Small intestine (tissue), 7 donors: ENCODE data around the gene C12orf50. TPM values are rescaled to one million over a fixed set of nuclear protein-coding genes. Genes with fewer than 3 reads are reported as not detected.
"Not testable (repeated sequence)": the region's sequence is repeated elsewhere in the genome, so short reads cannot be mapped to it uniquely, and the experiment has no call there.

ENCODE experiments used
- DNase-seq, 2 donors: peaks; one replicate each; pipeline versions ENCODE4 v3.0.0 to v3.0.0-alpha.2; 2013
- FAIRE-seq: peaks from 2 replicates; lab custom pipeline; 2012; peaks lifted over from hg19 to GRCh38; lab: Jason Lieb, UNC
- H3K27ac ChIP-seq, 3 donors: one replicate each; pipeline ENCODE4 v1.5.1; 2013; ENCODE audit warnings: low read length in 2 of 3, mild to moderate bottlenecking in 2 of 3, control low read depth in 1 of 3, inconsistent platforms in 1 of 3, low read depth in 1 of 3, moderate library complexity in 1 of 3
- H3K27me3 ChIP-seq, 3 donors: one replicate each; pipeline ENCODE4 v1.6.1; 2013; ENCODE audit warnings: low read length in 3 of 3, inconsistent platforms in 1 of 3; ENCODE audit not compliant: control insufficient read depth in 3 of 3, insufficient read depth in 3 of 3
- H3K36me3 ChIP-seq, 3 donors: one replicate each; pipeline ENCODE4 v1.6.1; 2013; ENCODE audit warnings: low read length in 3 of 3, inconsistent platforms in 1 of 3, low read depth in 1 of 3, mild to moderate bottlenecking in 1 of 3, moderate library complexity in 1 of 3; ENCODE audit not compliant: control insufficient read depth in 3 of 3, insufficient read depth in 2 of 3
- H3K4me1 ChIP-seq, 3 donors: one replicate each; pipeline ENCODE4 v1.6.1; 2013; ENCODE audit warnings: low read length in 2 of 3, inconsistent platforms in 1 of 3, low read depth in 1 of 3, mild to moderate bottlenecking in 1 of 3, moderate library complexity in 1 of 3; ENCODE audit not compliant: control insufficient read depth in 3 of 3, insufficient read depth in 2 of 3
- H3K4me3 ChIP-seq, 3 donors: one replicate each; pipeline ENCODE4 v1.5.1; 2013; ENCODE audit warnings: low read length in 3 of 3, control low read depth in 1 of 3, inconsistent platforms in 1 of 3, low read depth in 1 of 3, mild to moderate bottlenecking in 1 of 3, moderate library complexity in 1 of 3
- H3K9me3 ChIP-seq, 2 donors: one replicate each; pipeline ENCODE4 v1.6.1; 2013; ENCODE audit warnings: low read depth in 1 of 2, low read length in 1 of 2; ENCODE audit not compliant: control insufficient read depth in 2 of 2, insufficient read depth in 1 of 2
- WGBS, 3 donors: extraction: QIAGEN DNeasy Blood & Tissue Kit; methylation state at CpG; one replicate each; pipeline ENCODE4 v1.1.7; 2013; 5-methylcytosine and 5-hydroxymethylcytosine counted together
- polyA plus RNA-seq, 4 donors: library from polyadenylated mRNA; stranded (reverse) in 3 of 4; unstranded in 1 of 4; fragments of 200-250 nt in 3 of 4; fragments of 120-200 nt in 1 of 4; gene quantifications; one replicate each; pipeline versions ENCODE4 v1.2.1 to v1.2.3, GENCODE V29; 2013
- donor health status: healthy with polysubstance abuse.
- donor health status: control.
- donor health status: control.
- donor health status: Bipolar disorder and iron deficiency.
- donor health status: healthy.

The C12orf50 gene
- polyA plus RNA-seq, 4 donors, result 0.04 TPM; not detected in 3

DNA sequence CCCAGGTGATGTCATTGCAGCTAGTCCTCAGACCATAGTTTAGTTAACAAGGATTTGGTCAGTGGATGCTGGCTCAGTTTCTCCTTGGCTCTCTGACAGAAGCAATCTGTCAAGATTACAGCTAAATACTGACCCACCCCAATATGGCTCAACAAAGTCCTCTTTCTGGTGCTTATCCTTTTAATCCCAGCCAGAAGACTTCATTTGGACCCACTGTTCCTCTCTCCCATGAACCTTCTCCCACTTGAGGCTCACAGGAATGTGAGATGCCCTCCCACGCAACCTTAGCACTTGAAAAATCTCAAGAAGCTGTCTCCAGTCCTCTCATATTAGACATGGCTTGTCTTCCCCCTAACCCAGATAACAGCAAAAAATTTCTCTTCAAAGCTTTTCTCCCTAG lies 47.7 kb downstream of the C12orf50 start:
- H3K4me3 ChIP-seq, result no peak overlapping the region
- H3K9me3 ChIP-seq, result no peaks in the 10 kb centered on the region
- no peaks in the 10 kb centered on the region for H3K27me3 ChIP-seq
- WGBS, 3 donors, result 74 to 89% (median 86%) methylated on average over 1 of the region's 1 CpG
- no peaks in the 10 kb centered on the region for H3K4me1 ChIP-seq
- DNase-seq (no peak), FAIRE-seq (no peak)
- H3K27ac ChIP-seq, result no peak overlapping the region
- no peaks in the 10 kb centered on the region for H3K36me3 ChIP-seq

- no peaks in the 10 kb centered on the region for H3K36me3 ChIP-seq
- H3K9me3 ChIP-seq, result peaks cover 0 to 6% of the 10 kb centered on the region in 2 donors
- DNase-seq, result no peak
- FAIRE-seq, result no peak
- no peak overlapping the region for H3K4me3 ChIP-seq
- no peak overlapping the region for H3K27ac ChIP-seq
- 79 to 81% (median 80%) methylated on average over 3 of the region's 3 CpGs for WGBS, 3 donors
- no peaks in the 10 kb centered on the region for H3K27me3 ChIP-seq
- no peaks in the 10 kb centered on the region for H3K4me1 ChIP-seq
These were observed 53.3 kb downstream of the C12orf50 start for GRCh38 chr12:87975879-87976278.

DNA sequence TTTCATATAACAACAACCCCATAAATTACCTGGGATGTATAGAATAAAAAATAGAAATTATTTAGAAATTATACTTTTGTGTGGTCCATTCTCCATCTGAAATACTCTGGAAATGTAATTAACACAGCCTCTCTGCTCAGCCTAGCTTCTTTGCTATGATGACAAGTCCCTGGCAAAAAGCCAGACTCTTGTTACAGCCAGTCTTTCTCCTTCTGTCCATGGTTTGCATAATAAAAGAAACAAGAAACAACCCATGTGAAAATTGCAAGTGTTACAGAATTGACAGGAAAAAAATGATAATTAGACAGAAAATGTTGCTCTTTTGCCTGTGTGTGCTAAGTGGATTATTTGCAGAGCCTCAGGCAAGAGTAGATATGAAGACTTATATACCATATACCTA lies 61.3 kb downstream of the C12orf50 start:
- no peak overlapping the region for H3K27ac ChIP-seq
- H3K27me3 ChIP-seq, result no peaks in the 10 kb centered on the region
- FAIRE-seq, result no peak
- no peak for DNase-seq
- no peaks in the 10 kb centered on the region for H3K4me1 ChIP-seq
- no peaks in the 10 kb centered on the region for H3K36me3 ChIP-seq
- H3K4me3 ChIP-seq, result no peak overlapping the region
- no peaks in the 10 kb centered on the region for H3K9me3 ChIP-seq

- Histone ChIP-seq H3K9me3 (no peaks in the 10 kb centered on the region), H3K27ac (no peak overlapping the region), H3K4me3 (no peak overlapping the region), H3K27me3 (no peaks in the 10 kb centered on the region), H3K36me3 (no peaks in the 10 kb centered on the region), H3K4me1 (no peaks in the 10 kb centered on the region)
- no peak for FAIRE-seq
- WGBS, 3 donors, result 61 to 68% (median 63%) methylated on average over 2 of the region's 2 CpGs
- DNase-seq, result no peak
These were observed 68.6 kb downstream of the C12orf50 start for GRCh38 chr12:87960566-87960965.

GRCh38 chr12:87954028-87954427 lies 75.2 kb downstream of the C12orf50 start:
- H3K9me3 ChIP-seq, H3K4me1 ChIP-seq, H3K36me3 ChIP-seq, DNase-seq, H3K4me3 ChIP-seq, H3K27me3 ChIP-seq, H3K27ac ChIP-seq, FAIRE-seq: not testable (repeated sequence)
- WGBS, 3 donors, result 92 to 96% (median 92%) methylated on average over 7 of the region's 7 CpGs

- H3K4me3 ChIP-seq, result no peak overlapping the region
- no peaks in the 10 kb centered on the region for H3K36me3 ChIP-seq
- no peaks in the 10 kb centered on the region for H3K27me3 ChIP-seq
- DNase-seq, result peak in 1 of 2 donors; percentile 12
- no peaks in the 10 kb centered on the region for H3K4me1 ChIP-seq
- no peak overlapping the region for H3K27ac ChIP-seq
- WGBS, 3 donors, result 1 to 4% (median 1%) methylated on average over 3 of the region's 3 CpGs
- no peaks in the 10 kb centered on the region for H3K9me3 ChIP-seq
- FAIRE-seq, result no peak
These were observed 75.8 kb downstream of the C12orf50 start for GRCh38 chr12:87953256-87953860.

DNA sequence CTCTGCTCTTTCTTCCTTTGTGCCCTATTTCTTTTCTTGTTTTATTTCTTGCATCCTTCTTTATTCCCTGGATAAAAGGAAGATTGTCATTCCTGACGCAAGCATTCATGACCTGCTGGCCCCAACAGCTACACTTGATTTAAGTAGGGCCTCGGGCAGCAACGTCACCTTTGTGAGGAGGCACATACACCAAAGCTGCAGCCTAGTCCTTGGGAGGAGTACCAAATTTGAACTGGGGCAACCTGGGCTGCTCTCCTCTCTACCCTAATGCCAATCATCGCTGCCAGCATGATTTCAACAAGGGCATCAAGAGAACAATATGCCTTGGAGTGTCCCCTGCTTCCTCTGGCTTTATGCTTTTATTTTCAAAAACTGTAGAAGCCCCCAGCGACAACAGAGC lies 76.4 kb downstream of the C12orf50 start:
- no peak overlapping the region for H3K27ac ChIP-seq
- no peaks in the 10 kb centered on the region for H3K4me1 ChIP-seq
- DNase-seq, result no peak
- no peak for FAIRE-seq
- no peaks in the 10 kb centered on the region for H3K9me3 ChIP-seq
- H3K27me3 ChIP-seq, result no peaks in the 10 kb centered on the region
- 46 to 57% (median 55%) methylated on average over 5 of the region's 5 CpGs for WGBS, 3 donors
- no peaks in the 10 kb centered on the region for H3K36me3 ChIP-seq
- H3K4me3 ChIP-seq, result no peak overlapping the region

DNA sequence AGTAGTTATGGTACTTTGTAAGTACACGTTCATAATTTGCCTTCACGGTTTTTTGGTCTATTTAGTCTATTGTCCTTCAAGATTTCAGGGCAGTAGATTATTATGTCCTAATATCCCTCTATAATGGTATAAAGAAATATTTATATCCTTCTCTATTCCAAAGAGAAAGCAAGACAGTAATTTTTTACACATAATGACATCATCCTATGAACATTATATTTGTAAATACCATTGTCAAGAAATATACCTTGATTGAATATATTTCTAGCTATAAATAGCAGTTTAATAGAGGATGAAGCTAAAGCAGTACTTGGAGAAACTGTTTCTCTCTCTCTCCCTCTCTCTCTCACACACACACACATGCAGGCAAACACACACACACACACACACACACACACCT lies 77.0 kb downstream of the C12orf50 start:
- FAIRE-seq (no peak), DNase-seq (no peak)
- 62 to 88% (median 85%) methylated on average over 2 of the region's 2 CpGs for WGBS, 3 donors
- Histone ChIP-seq H3K27me3 (no peaks in the 10 kb centered on the region), H3K4me1 (no peaks in the 10 kb centered on the region), H3K9me3 (no peaks in the 10 kb centered on the region), H3K27ac (no peak overlapping the region), H3K36me3 (no peaks in the 10 kb centered on the region), H3K4me3 (no peak overlapping the region)

- Histone ChIP-seq H3K27ac (no peak overlapping the region), H3K36me3 (no peaks in the 10 kb centered on the region), H3K4me1 (no peaks in the 10 kb centered on the region), H3K9me3 (no peaks in the 10 kb centered on the region), H3K4me3 (no peak overlapping the region), H3K27me3 (no peaks in the 10 kb centered on the region)
- no peak for DNase-seq
- 69 to 86% (median 76%) methylated on average over 3 of the region's 3 CpGs for WGBS, 3 donors
- no peak for FAIRE-seq
These were observed 85.4 kb downstream of the C12orf50 start for GRCh38 chr12:87943762-87944161.
